ENCODE measurements around the gene BUB3.
A peak's percentile ranks its signal among the peaks of the same experiment; 100 is the strongest.
"Not testable (repeated sequence)": the region's sequence is repeated elsewhere in the genome, so short reads cannot be mapped to it uniquely, and the experiment has no call there.

The BUB3 gene

GRCh38 chr10:123166618-123167017, 12.4 kb downstream of the BUB3 start:
- FAIRE-seq (no peak), DNase-seq (ENCODE audit: insufficient read length, low spot score) (no peak)
- TF ChIP-seq PAX5 (IDR thresholded peaks at IDR 0.05; ENCODE audit: insufficient read depth, low read length, severe bottlenecking) (no peak), TAF1 (IDR thresholded peaks at IDR 0.05; ENCODE audit: low read depth, low read length) (no peak), POLR2AphosphoS5 (IDR thresholded peaks at IDR 0.05; ENCODE audit: low read depth, low read length) (peak; percentile 58; the same call in 1 of the 2 replicates), POU2F2 (IDR thresholded peaks at IDR 0.05; ENCODE audit: low read depth, low read length) (no peak), SPI1 (IDR thresholded peaks at IDR 0.05; ENCODE audit: low read depth, low read length) (no peak), POLR2A (IDR thresholded peaks at IDR 0.05; ENCODE audit: low read depth, low read length) (peak; percentile 53; the same call in 1 of the 2 replicates)

- no peak for FAIRE-seq
- no peak for DNase-seq (ENCODE audit: insufficient read length, low spot score)
- TF ChIP-seq POU2F2 (IDR thresholded peaks at IDR 0.05; ENCODE audit: low read depth, low read length) (no peak), POLR2AphosphoS5 (IDR thresholded peaks at IDR 0.05; ENCODE audit: low read depth, low read length) (no peak), PAX5 (IDR thresholded peaks at IDR 0.05; ENCODE audit: insufficient read depth, low read length, severe bottlenecking) (no peak), TAF1 (IDR thresholded peaks at IDR 0.05; ENCODE audit: low read depth, low read length) (no peak), SPI1 (IDR thresholded peaks at IDR 0.05; ENCODE audit: low read depth, low read length) (no peak), POLR2A (IDR thresholded peaks at IDR 0.05; ENCODE audit: low read depth, low read length) (no peak)
These were observed 16.8 kb downstream of the BUB3 start for GRCh38 chr10:123170961-123171360.

- not testable (repeated sequence) for DNase-seq (ENCODE audit: insufficient read length, low spot score); FAIRE-seq
These were observed 17.4 kb downstream of the BUB3 start for GRCh38 chr10:123171616-123172015.

- FAIRE-seq (no peak), DNase-seq (ENCODE audit: insufficient read length, low spot score) (no peak)
- TF ChIP-seq POU2F2 (IDR thresholded peaks at IDR 0.05; ENCODE audit: low read depth, low read length) (no peak), POLR2A (IDR thresholded peaks at IDR 0.05; ENCODE audit: low read depth, low read length) (no peak), PAX5 (IDR thresholded peaks at IDR 0.05; ENCODE audit: insufficient read depth, low read length, severe bottlenecking) (no peak), POLR2AphosphoS5 (IDR thresholded peaks at IDR 0.05; ENCODE audit: low read depth, low read length) (no peak)
These were observed 21.5 kb downstream of the BUB3 start for GRCh38 chr10:123175389-123176387.

- not testable (repeated sequence) for FAIRE-seq; DNase-seq (ENCODE audit: insufficient read length, low spot score)
These were observed 24.2 kb downstream of the BUB3 start for GRCh38 chr10:123178390-123178789.

- FAIRE-seq = no peak
- TF ChIP-seq TAF1 (IDR thresholded peaks at IDR 0.05; ENCODE audit: low read depth, low read length) (no peak), POLR2AphosphoS5 (IDR thresholded peaks at IDR 0.05; ENCODE audit: low read depth, low read length) (no peak), POU2F2 (IDR thresholded peaks at IDR 0.05; ENCODE audit: low read depth, low read length) (no peak)
These were observed 26.2 kb downstream of the BUB3 start for GRCh38 chr10:123180101-123181090.

GRCh38 chr10:123183724-123184123, 29.5 kb downstream of the BUB3 start:
- TF ChIP-seq POLR2AphosphoS5 (IDR thresholded peaks at IDR 0.05; ENCODE audit: low read depth, low read length) (no peak), SPI1 (IDR thresholded peaks at IDR 0.05; ENCODE audit: low read depth, low read length) (no peak), PAX5 (IDR thresholded peaks at IDR 0.05; ENCODE audit: insufficient read depth, low read length, severe bottlenecking) (no peak), POU2F2 (IDR thresholded peaks at IDR 0.05; ENCODE audit: low read depth, low read length) (no peak), POLR2A (IDR thresholded peaks at IDR 0.05; ENCODE audit: low read depth, low read length) (no peak), TAF1 (IDR thresholded peaks at IDR 0.05; ENCODE audit: low read depth, low read length) (no peak)
- DNase-seq (ENCODE audit: insufficient read length, low spot score) (no peak), FAIRE-seq (no peak)

More at GRCh38 chr10:123180101-123181090, 26.2 kb downstream of the BUB3 start:
- no peak for DNase-seq (ENCODE audit: insufficient read length, low spot score)

- DNase-seq (ENCODE audit: insufficient read length, low spot score) = no peak
- no peak for FAIRE-seq
- TF ChIP-seq TAF1 (IDR thresholded peaks at IDR 0.05; ENCODE audit: low read depth, low read length) (no peak), PAX5 (IDR thresholded peaks at IDR 0.05; ENCODE audit: insufficient read depth, low read length, severe bottlenecking) (no peak), POU2F2 (IDR thresholded peaks at IDR 0.05; ENCODE audit: low read depth, low read length) (no peak), SPI1 (IDR thresholded peaks at IDR 0.05; ENCODE audit: low read depth, low read length) (no peak), POLR2A (IDR thresholded peaks at IDR 0.05; ENCODE audit: low read depth, low read length) (no peak), POLR2AphosphoS5 (IDR thresholded peaks at IDR 0.05; ENCODE audit: low read depth, low read length) (no peak)
These were observed 33.6 kb downstream of the BUB3 start for GRCh38 chr10:123187781-123188180.

GRCh38 chr10:123191886-123192285, 37.7 kb downstream of the BUB3 start:
- TF ChIP-seq PAX5 (IDR thresholded peaks at IDR 0.05; ENCODE audit: insufficient read depth, low read length, severe bottlenecking) (no peak), TAF1 (IDR thresholded peaks at IDR 0.05; ENCODE audit: low read depth, low read length) (no peak), SPI1 (IDR thresholded peaks at IDR 0.05; ENCODE audit: low read depth, low read length) (no peak), POLR2A (IDR thresholded peaks at IDR 0.05; ENCODE audit: low read depth, low read length) (no peak), POU2F2 (IDR thresholded peaks at IDR 0.05; ENCODE audit: low read depth, low read length) (no peak), POLR2AphosphoS5 (IDR thresholded peaks at IDR 0.05; ENCODE audit: low read depth, low read length) (no peak)
- FAIRE-seq = no peak
- no peak for DNase-seq (ENCODE audit: insufficient read length, low spot score)
